H1 (cell line): ENCODE measurements around the gene SPATS2. TPM values are rescaled to one million over a fixed set of nuclear protein-coding genes. Genes with fewer than 3 reads are reported as not detected.

Experiments used
- CTCF ChIA-PET: fragments of 300-600 bp; sonication (Branson Sonifier 250); formaldehyde crosslinking; loops from one replicate; lab custom pipeline; 2021; ENCODE audit not compliant: partially characterized antibody; lab: Charles Lee
- POLR2A ChIA-PET: fragments of 300-600 bp; sonication (Branson Sonifier 250); formaldehyde crosslinking; loops from one replicate; lab custom pipeline; 2021; ENCODE audit warnings: inconsistent platforms; ENCODE audit not compliant: partially characterized antibody; lab: Charles Lee
- DNase-seq, 2 experiments: peaks; one replicate each; pipeline versions ENCODE4 v3.0.0 to v3.0.0-alpha.2; 2010 to 2022; ENCODE audit warnings: low spot score in 2 of 2, low read depth in 1 of 2, mixed read lengths in 1 of 2
- FAIRE-seq: peaks from 2 replicates; lab custom pipeline; 2011; peaks lifted over from hg19 to GRCh38; lab: Jason Lieb, UNC
- H2AFZ ChIP-seq: 2 replicates; pipeline ENCODE4 v1.8.1; 2012; ENCODE audit warnings: low read length, inconsistent platforms
- H2AK5ac ChIP-seq: 2 replicates; pipeline ENCODE4 v1.6.1; 2013; ENCODE audit warnings: low read depth, low read length
- H2BK120ac ChIP-seq: replicated peaks from 2 replicates; pipeline ENCODE3; 2013; ENCODE audit warnings: low read depth, low read length, inconsistent platforms
- H2BK12ac ChIP-seq: 2 replicates; pipeline ENCODE4 v1.6.1; 2013; ENCODE audit warnings: low read depth, low read length
- H2BK15ac ChIP-seq: 2 replicates; pipeline ENCODE4 v1.6.1; 2013; ENCODE audit warnings: low read length
- H2BK20ac ChIP-seq: 2 replicates; pipeline ENCODE4 v1.6.1; 2013; ENCODE audit warnings: low read length
- H2BK5ac ChIP-seq: 2 replicates; pipeline ENCODE4 v1.6.1; 2013; ENCODE audit warnings: low read depth, low read length
- H3K14ac ChIP-seq: 2 replicates; pipeline ENCODE4 v1.6.1; 2013; ENCODE audit warnings: inconsistent platforms; ENCODE audit not compliant: insufficient read length
- H3K18ac ChIP-seq: 2 replicates; pipeline ENCODE4 v1.6.1; 2013; ENCODE audit warnings: low read length; ENCODE audit errors: extremely low read depth
- H3K23ac ChIP-seq: 2 replicates; pipeline ENCODE4 v1.6.1; 2013; ENCODE audit warnings: inconsistent platforms; ENCODE audit not compliant: insufficient read length
- H3K23me2 ChIP-seq: 2 replicates; pipeline ENCODE4 v1.6.1; 2013; ENCODE audit warnings: low read depth, low read length
- H3K27ac ChIP-seq: 2 replicates; pipeline ENCODE4 v1.6.1; 2011; ENCODE audit warnings: low read depth, low read length, inconsistent platforms
- H3K27me3 ChIP-seq, 4 experiments: replicated peaks in 1 of 4; 1 replicate in 1 of 4; 2 replicates in 3 of 4; pipeline versions ENCODE4 v1.6.1 to v1.8.1; 2011 to 2013; ENCODE audit warnings: low read length in 3 of 4, mild to moderate bottlenecking in 3 of 4, inconsistent platforms in 2 of 4, mixed read lengths in 2 of 4, moderate library complexity in 1 of 4; ENCODE audit not compliant: control insufficient read depth in 3 of 4, insufficient read depth in 3 of 4; ENCODE audit errors: extremely low read depth in 1 of 4
- H3K36me3 ChIP-seq, 4 experiments: 2 replicates each; pipeline versions ENCODE4 v1.6.1 to v1.8.1; 2011 to 2013; ENCODE audit warnings: mild to moderate bottlenecking in 4 of 4, low read length in 3 of 4, moderate library complexity in 2 of 4, control low read depth in 1 of 4, inconsistent platforms in 1 of 4; ENCODE audit not compliant: insufficient read depth in 4 of 4, control insufficient read depth in 2 of 4
- H3K4ac ChIP-seq: replicated peaks from 2 replicates; pipeline ENCODE3; 2013; ENCODE audit warnings: low read length, low read depth, mixed read lengths, inconsistent platforms; ENCODE audit not compliant: insufficient read length
- H3K4me1 ChIP-seq, 4 experiments: replicated peaks in 1 of 4; 1 replicate in 1 of 4; 2 replicates in 3 of 4; pipeline versions ENCODE4 v1.6.1 to v1.8.1; 2011 to 2013; ENCODE audit warnings: low read length in 3 of 4, inconsistent platforms in 2 of 4, mixed read lengths in 1 of 4; ENCODE audit not compliant: insufficient read depth in 4 of 4, control insufficient read depth in 3 of 4
- H3K4me2 ChIP-seq, 2 experiments: 2 replicates each; pipeline versions ENCODE4 v1.6.1 to v1.8.1; 2011 to 2013; ENCODE audit warnings: low read depth in 2 of 2, low read length in 2 of 2, control low read depth in 1 of 2, inconsistent platforms in 1 of 2, mild to moderate bottlenecking in 1 of 2; ENCODE audit not compliant: insufficient read depth in 1 of 2
- H3K4me3 ChIP-seq, 4 experiments: fragments of 200-600, 300-600 bp in 1 of 4; sonication (generic), shearing (Covaris generic), sonication (Bioruptor Twin) in 1 of 4; 2 replicates each; pipeline versions ENCODE4 v1.5.1 to v1.8.1; 2011 to 2016; ENCODE audit warnings: low read length in 4 of 4, low read depth in 3 of 4, control low read depth in 2 of 4, inconsistent platforms in 2 of 4, mild to moderate bottlenecking in 2 of 4, mixed read lengths in 1 of 4, moderate library complexity in 1 of 4; ENCODE audit not compliant: insufficient read depth in 2 of 4; ENCODE audit errors: extremely low read depth in 1 of 4
- H3K56ac ChIP-seq: replicated peaks from 2 replicates; pipeline ENCODE3; 2013; ENCODE audit warnings: low read depth, mild to moderate bottlenecking, mixed read lengths, low read length, inconsistent platforms; ENCODE audit not compliant: insufficient read length
- H3K79me1 ChIP-seq: 2 replicates; pipeline ENCODE4 v1.6.1; 2013; ENCODE audit warnings: low read depth, low read length, control low read depth
- H3K79me2 ChIP-seq, 2 experiments: 2 replicates each; pipeline versions ENCODE4 v1.6.1 to v1.8.1; 2012 to 2013; ENCODE audit warnings: low read length in 2 of 2, mild to moderate bottlenecking in 2 of 2, inconsistent platforms in 1 of 2; ENCODE audit not compliant: insufficient read depth in 2 of 2, control insufficient read depth in 1 of 2
- H3K9ac ChIP-seq, 4 experiments: replicated peaks in 1 of 4; 1 replicate in 1 of 4; 2 replicates in 3 of 4; pipeline versions ENCODE4 v1.6.1 to v1.8.1; 2011 to 2013; ENCODE audit warnings: low read depth in 3 of 4, low read length in 3 of 4, control low read depth in 2 of 4, mild to moderate bottlenecking in 2 of 4, moderate library complexity in 2 of 4, inconsistent platforms in 1 of 4; ENCODE audit errors: extremely low read depth in 1 of 4
- H3K9me3 ChIP-seq, 2 experiments: 2 replicates each; pipeline versions ENCODE4 v1.6.1 to v1.8.1; 2012 to 2013; ENCODE audit warnings: mild to moderate bottlenecking in 2 of 2, moderate library complexity in 2 of 2, control low read depth in 1 of 2, inconsistent platforms in 1 of 2, low read depth in 1 of 2, low read length in 1 of 2, mixed read lengths in 1 of 2; ENCODE audit not compliant: insufficient read depth in 2 of 2
- H4K20me1 ChIP-seq, 2 experiments: replicated peaks in 1 of 2; 2 replicates each; pipeline versions ENCODE3 to v1.8.1; 2011 to 2013; ENCODE audit warnings: inconsistent platforms in 2 of 2, low read length in 2 of 2, mild to moderate bottlenecking in 1 of 2; ENCODE audit not compliant: insufficient read depth in 2 of 2, control insufficient read depth in 1 of 2
- H4K5ac ChIP-seq: 2 replicates; pipeline ENCODE4 v1.6.1; 2013; ENCODE audit warnings: low read length, low read depth, mixed read lengths, inconsistent platforms; ENCODE audit not compliant: insufficient read length
- H4K8ac ChIP-seq: 2 replicates; pipeline ENCODE4 v1.8.0; 2013; ENCODE audit warnings: mild to moderate bottlenecking, moderate library complexity, low read length, inconsistent platforms; ENCODE audit not compliant: insufficient read depth; ENCODE audit errors: extremely low read depth
- H4K91ac ChIP-seq: replicated peaks from 2 replicates; pipeline ENCODE3; 2013; ENCODE audit warnings: low read length, mixed read lengths, inconsistent platforms; ENCODE audit not compliant: insufficient read length
- BACH1 ChIP-seq: IDR thresholded peaks from 2 replicates; pipeline ENCODE4 v1.6.1; 2012; ENCODE audit warnings: low read length, improper control_type of control experiment
- BRCA1 ChIP-seq: IDR thresholded peaks from 2 replicates; pipeline ENCODE4 v1.6.1; 2012; ENCODE audit warnings: low read depth, low read length, improper control_type of control experiment
- CHD1 ChIP-seq: IDR thresholded peaks from 2 replicates; pipeline ENCODE4 v1.6.1; 2012; ENCODE audit warnings: low read depth, low read length, improper control_type of control experiment
- CTBP2 ChIP-seq: IDR thresholded peaks from 2 replicates; pipeline ENCODE4 v1.7.0; 2011; ENCODE audit warnings: borderline replicate concordance, mild to moderate bottlenecking, moderate library complexity, mixed read lengths, low read length; ENCODE audit not compliant: insufficient read depth, insufficient read length
- CTCF ChIP-seq, 3 experiments: IDR thresholded peaks; 1 replicate in 2 of 3; 2 replicates in 1 of 3; pipeline versions ENCODE4 v1.5.1 to v1.6.1; 2011; ENCODE audit warnings: low read length in 3 of 3, mild to moderate bottlenecking in 3 of 3, inconsistent platforms in 2 of 3, low read depth in 1 of 3, moderate library complexity in 1 of 3; ENCODE audit not compliant: insufficient read depth in 1 of 3; ENCODE audit errors: control extremely low read depth in 1 of 3
- KDM1A ChIP-seq: fragments of 200-600, 300-600 bp; sonication (generic); IDR thresholded peaks from 2 replicates; pipeline ENCODE4 v1.7.1; 2016; ENCODE audit warnings: mild to moderate bottlenecking, low read length, borderline replicate concordance
- POLR2A ChIP-seq, 2 experiments: IDR thresholded peaks; 1 replicate in 1 of 2; 2 replicates in 1 of 2; pipeline ENCODE4 v1.6.1; 2011; ENCODE audit warnings: low read depth in 2 of 2, low read length in 2 of 2, mild to moderate bottlenecking in 2 of 2; ENCODE audit errors: control extremely low read depth in 1 of 2
- SUZ12 ChIP-seq: fragments of 200-600 bp; sonication (generic); IDR thresholded peaks from 2 replicates; pipeline ENCODE4 v1.6.1; 2012; ENCODE audit warnings: mild to moderate bottlenecking, inconsistent platforms, low read length, moderate library complexity, mixed read lengths
- TAF1 ChIP-seq: IDR thresholded peaks from 2 replicates; pipeline ENCODE4 v1.6.1; 2011; ENCODE audit warnings: mild to moderate bottlenecking, low read depth, low read length
- TBP ChIP-seq: IDR thresholded peaks from 2 replicates; pipeline ENCODE4 v1.6.1; 2011; ENCODE audit warnings: low read depth, low read length, improper control_type of control experiment
- TCF12 ChIP-seq: IDR thresholded peaks from 2 replicates; pipeline ENCODE4 v1.6.1; 2011; ENCODE audit warnings: low read depth, mild to moderate bottlenecking, low read length
- YY1 ChIP-seq: IDR thresholded peaks from 2 replicates; pipeline ENCODE4 v1.6.1; 2011; ENCODE audit warnings: low read depth, mild to moderate bottlenecking, low read length
- WGBS, 2 experiments: shearing (Covaris generic) in 1 of 2; methylation state at CpG; one replicate each; pipeline versions ENCODE4 v1.1.6 to v1.1.7; 2013 to 2015; ENCODE audit warnings: low lambda C conversion rate in 2 of 2, mixed read lengths in 2 of 2, inconsistent platforms in 1 of 2, low coverage in 1 of 2, missing lambda C conversion rate in 1 of 2; ENCODE audit not compliant: insufficient replicate concordance in 2 of 2, insufficient coverage in 1 of 2, insufficient read length in 1 of 2; ENCODE audit errors: extremely low coverage in 1 of 2, missing lambda C conversion rate in 1 of 2; 5-methylcytosine and 5-hydroxymethylcytosine counted together
- polyA plus RNA-seq, 7 experiments: library from polyadenylated mRNA; depleted of rRNA in 3 of 7; stranded (reverse) in 5 of 7; unstranded in 2 of 7; fragments of >200 nt in 5 of 7; fragments of 200-250 nt in 2 of 7; gene quantifications; 1 replicate in 5 of 7; 2 replicates in 1 of 7; 4 replicates in 1 of 7; pipeline versions ENCODE4 v1.2.1 to v1.2.3, GENCODE V29; 2011 to 2013; ENCODE audit warnings: missing spikeins in 2 of 7, mixed read lengths in 2 of 7
- total RNA-seq: library from RNA; stranded (reverse); fragmentation: NEBNext Ultra II Directional; extraction: Animal tissue kit (Norgen Biotek cat#: 25700); gene quantifications from 2 replicates; pipeline ENCODE4 v1.2.1, GENCODE V29; 2021

The SPATS2 gene
- total and polyA plus RNA-seq, 2 of the 8 experiments (the other 6 are each of a cell fraction or from before 2014, with no cell fraction given): 19.2 to 24.5 TPM

DNA sequence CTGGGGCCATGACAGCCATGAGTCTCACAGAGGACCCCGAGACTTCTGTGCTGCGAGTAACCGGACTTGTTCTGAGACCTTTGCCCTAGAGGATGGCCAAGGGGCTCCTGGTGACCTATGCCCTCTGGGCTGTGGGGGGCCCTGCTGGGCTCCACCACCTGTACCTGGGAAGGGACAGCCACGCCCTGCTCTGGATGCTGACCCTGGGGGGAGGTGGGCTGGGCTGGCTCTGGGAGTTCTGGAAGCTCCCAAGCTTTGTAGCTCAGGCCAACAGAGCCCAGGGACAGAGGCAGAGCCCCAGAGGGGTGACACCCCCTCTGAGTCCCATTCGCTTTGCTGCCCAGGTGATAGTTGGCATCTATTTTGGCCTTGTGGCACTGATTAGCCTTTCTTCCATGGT lies 18.5 kb upstream of the SPATS2 start:
- H3K23ac ChIP-seq: no peak overlapping the region
- H4K20me1 ChIP-seq: peaks cover 6 to 11% of the 10 kb centered on the region in 2 experiments
- no peak overlapping the region for H2BK20ac ChIP-seq
- POLR2A ChIA-PET: interaction anchor here (1.2 to 3.1 kb wide), 3 partner anchors 12 to 205 kb away, joined by 3 to 32 read pairs (median 5); partner anchors contain the start of genes C1QL4 and SPATS2
- no peaks in the 10 kb centered on the region for H3K9me3 ChIP-seq
- peaks cover 0 to 15% (median 8%) of the 10 kb centered on the region in 4 experiments; a peak in 6 of 7 replicates for H3K4me1 ChIP-seq
- H3K56ac ChIP-seq: no peak overlapping the region
- no peak overlapping the region for H2AK5ac ChIP-seq
- no peak overlapping the region for H2AFZ ChIP-seq
- no peaks in the 10 kb centered on the region; a peak in 1 of 8 replicates for H3K36me3 ChIP-seq
- no peak overlapping the region for H2BK15ac ChIP-seq
- no peaks in the 10 kb centered on the region for H3K79me2 ChIP-seq
- H4K91ac ChIP-seq: no peak overlapping the region
- H2BK5ac ChIP-seq: no peak overlapping the region
- no peak for DNase-seq
- no peak overlapping the region; a peak in 1 of 4 replicates for H3K4me2 ChIP-seq
- H2BK120ac ChIP-seq: no peak overlapping the region
- no peak overlapping the region for H3K9ac ChIP-seq
- H3K14ac ChIP-seq: no peak overlapping the region
- no peak overlapping the region for H2BK12ac ChIP-seq
- peaks cover 6% of the 10 kb centered on the region; the same call in 1 of the 2 replicates for H3K23me2 ChIP-seq
- no peak overlapping the region for H4K5ac ChIP-seq
- CTCF ChIA-PET: interaction anchor here (1.1 to 26.7 kb wide), 10 partner anchors 10 to 255 kb away, joined by 3 to 538 read pairs (median 18); partner anchors contain the start of genes C1QL4 and PRPH
- peak overlapping the region; percentile 71; the same call in 1 of the 2 replicates for H4K8ac ChIP-seq
- no peak overlapping the region for H3K4me3 ChIP-seq
- WGBS, 2 experiments: 83% methylated on average over 5 of the region's 5 CpGs; no CpG with 5 or more reads in 1 of the 2 experiments
- no peak for FAIRE-seq
- no peak overlapping the region for H3K27ac ChIP-seq
- no peak overlapping the region for H3K4ac ChIP-seq
- peaks cover 40 to 61% (median 59%) of the 10 kb centered on the region in 4 experiments for H3K27me3 ChIP-seq
- no peaks in the 10 kb centered on the region for H3K79me1 ChIP-seq
- H3K18ac ChIP-seq: no peak overlapping the region
- TF ChIP-seq POLR2A (IDR thresholded peaks at IDR 0.05; ENCODE audit: control extremely low read depth in 1 of 2, low read depth in 2 of 2, low read length in 2 of 2) (no peak), TAF1 (no peak), YY1 (no peak), BACH1 (no peak), CTCF (IDR thresholded peaks at IDR 0.05; ENCODE audit: control extremely low read depth in 1 of 3, insufficient read depth in 1 of 3, low read depth in 1 of 3, low read length in 3 of 3) (no peak), TCF12 (no peak), TBP (no peak), SUZ12 (no peak), CHD1 (no peak), KDM1A (no peak), CTBP2 (no peak), BRCA1 (no peak)
